ENCODE data around the gene CFAP299. TPM values are rescaled to one million over a fixed set of nuclear protein-coding genes. Genes with fewer than 3 reads are reported as not detected.

CFAP299 gene
- total and polyA plus RNA-seq, 9 of the 15 experiments (the other 6 are each of a cell fraction or from before 2014, with no cell fraction given) = 0.09 to 3.0 (median 0.76) TPM

- no peak for ATAC-seq
- Histone ChIP-seq H3K4me1 (replicated peaks in 1 of 2; ENCODE audit: control insufficient read depth in 2 of 2, insufficient read depth in 2 of 2, low read length in 2 of 2) (no peaks in the 10 kb centered on the region), H3K27me3 (ENCODE audit: control insufficient read depth in 2 of 2, insufficient read depth in 2 of 2, low read length in 2 of 2) (no peaks in the 10 kb centered on the region), H3K4me2 (ENCODE audit: insufficient read depth, low read length) (no peak overlapping the region), H3K9ac (ENCODE audit: insufficient read depth in 1 of 2, low read depth in 2 of 2, low read length in 2 of 2) (no peak overlapping the region), H3K36me3 (ENCODE audit: control insufficient read depth, insufficient read depth, low read length) (no peaks in the 10 kb centered on the region), H3K79me2 (ENCODE audit: control insufficient read depth, insufficient read depth, low read length) (no peaks in the 10 kb centered on the region), H4K20me1 (replicated peaks; ENCODE audit: control insufficient read depth, insufficient read depth, low read length) (no peaks in the 10 kb centered on the region), H2AFZ (ENCODE audit: low read depth, low read length) (no peak overlapping the region), H3K27ac (ENCODE audit: extremely low read depth, low read depth, low read length) (no peak overlapping the region), H3K9me3 (replicated peaks; ENCODE audit: control insufficient read depth, insufficient read depth, low read depth, low read length) (no peaks in the 10 kb centered on the region), H3K4me3 (no peak overlapping the region), H3K9me1 (ENCODE audit: control insufficient read depth, insufficient read depth, low read length) (no peaks in the 10 kb centered on the region)
- ChIA-PET POLR2A (no interaction called here), CTCF (ENCODE audit: low intra/inter-chr PET ratio) (no interaction called here)
- intact Hi-C loops (cut with micrococcal nuclease) (no loop called here), in situ Hi-C loops (cut with MboI) (no loop called here)
- TF ChIP-seq MED1 (CRISPR knock-in tag; IDR thresholded peaks at IDR 0.05; ENCODE audit: borderline replicate concordance) (no peak), TFAP4 (CRISPR knock-in tag; IDR thresholded peaks at IDR 0.05; ENCODE audit: borderline replicate concordance) (no peak), ZC3H11A (IDR thresholded peaks at IDR 0.05; ENCODE audit: low read depth, low read length) (no peak), CGGBP1 (CRISPR knock-in tag; IDR thresholded peaks at IDR 0.05) (no peak), ZNF347 (CRISPR knock-in tag; IDR thresholded peaks at IDR 0.05; ENCODE audit: low read depth) (no peak), SIRT6 (IDR thresholded peaks at IDR 0.05; ENCODE audit: low read depth, low read length) (no peak), CBFA2T2 (conservative IDR thresholded peaks at IDR 0.05) (no peak), ZNF280A (IDR thresholded peaks at IDR 0.05; ENCODE audit: low read depth, partially characterized antibody) (no peak), ZNF253 (CRISPR knock-in tag; conservative IDR thresholded peaks at IDR 0.05) (no peak), MBD2 (IDR thresholded peaks at IDR 0.05; ENCODE audit: borderline replicate concordance, low read depth) (no peak), ARNT (IDR thresholded peaks at IDR 0.05) (no peak), POLR2B (IDR thresholded peaks at IDR 0.05; ENCODE audit: low read depth, partially characterized antibody) (no peak)
- no peak for DNase-seq (ENCODE audit: extremely low read depth in 1 of 4, low spot score in 3 of 4)
- no peak for FAIRE-seq
- BruUV-seq (replicated peaks) = no TSS peak
Observed at GRCh38 chr4:80948995-80949394, 613.5 kb downstream of the CFAP299 start.

Data from K562 (cell line).